ENCODE measurements around the gene FMO2. TPM values are rescaled to one million over a fixed set of nuclear protein-coding genes. Genes with fewer than 3 reads are reported as not detected.

Gene FMO2
- total and polyA plus RNA-seq, 2 experiments from 2014 or later: not detected

DNA sequence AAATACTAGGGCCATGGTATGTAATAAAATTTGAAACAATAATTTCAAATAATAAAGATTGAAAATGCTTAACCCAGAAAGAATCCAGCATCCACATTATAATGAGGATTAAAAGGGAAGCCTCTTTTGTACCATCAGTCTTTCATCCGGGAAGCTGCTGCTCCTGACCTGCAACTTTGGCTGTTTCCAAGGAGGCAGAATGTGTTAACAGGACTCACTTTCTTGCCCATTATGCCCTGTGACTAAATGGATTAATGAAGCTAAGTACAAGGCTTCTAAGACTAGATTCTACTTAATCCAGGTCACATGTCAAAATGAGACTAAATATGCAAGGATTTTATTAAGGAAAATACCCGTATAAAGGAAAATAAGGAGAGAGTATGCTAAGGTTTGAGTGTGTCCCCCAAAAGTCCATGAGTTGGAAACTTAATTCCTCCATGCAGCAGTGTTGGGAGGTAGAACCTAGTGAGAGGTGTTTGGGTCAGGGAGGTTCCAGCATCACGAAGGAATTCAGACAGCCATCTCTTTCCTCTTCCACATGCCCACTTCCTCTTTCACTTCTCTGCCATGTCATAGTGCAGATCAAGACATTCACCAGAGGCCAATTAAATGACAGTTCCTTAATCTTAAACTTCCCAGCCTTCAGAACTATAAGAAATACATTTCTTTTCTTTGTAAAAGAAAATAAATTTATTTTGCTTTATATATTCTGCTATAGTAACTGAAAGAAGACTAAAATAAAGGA, 27.7 kb downstream of the FMO2 start:
- Histone ChIP-seq H3K9me3 (ENCODE audit: low read depth) (no peaks in the 10 kb centered on the region), H3K36me3 (no peaks in the 10 kb centered on the region), H3K27ac (no peak overlapping the region), H3K27me3 (no peaks in the 10 kb centered on the region), H3K4me1 (ENCODE audit: low read depth) (no peaks in the 10 kb centered on the region), H3K4me3 (no peak overlapping the region)
- TF ChIP-seq, protein P1, sequence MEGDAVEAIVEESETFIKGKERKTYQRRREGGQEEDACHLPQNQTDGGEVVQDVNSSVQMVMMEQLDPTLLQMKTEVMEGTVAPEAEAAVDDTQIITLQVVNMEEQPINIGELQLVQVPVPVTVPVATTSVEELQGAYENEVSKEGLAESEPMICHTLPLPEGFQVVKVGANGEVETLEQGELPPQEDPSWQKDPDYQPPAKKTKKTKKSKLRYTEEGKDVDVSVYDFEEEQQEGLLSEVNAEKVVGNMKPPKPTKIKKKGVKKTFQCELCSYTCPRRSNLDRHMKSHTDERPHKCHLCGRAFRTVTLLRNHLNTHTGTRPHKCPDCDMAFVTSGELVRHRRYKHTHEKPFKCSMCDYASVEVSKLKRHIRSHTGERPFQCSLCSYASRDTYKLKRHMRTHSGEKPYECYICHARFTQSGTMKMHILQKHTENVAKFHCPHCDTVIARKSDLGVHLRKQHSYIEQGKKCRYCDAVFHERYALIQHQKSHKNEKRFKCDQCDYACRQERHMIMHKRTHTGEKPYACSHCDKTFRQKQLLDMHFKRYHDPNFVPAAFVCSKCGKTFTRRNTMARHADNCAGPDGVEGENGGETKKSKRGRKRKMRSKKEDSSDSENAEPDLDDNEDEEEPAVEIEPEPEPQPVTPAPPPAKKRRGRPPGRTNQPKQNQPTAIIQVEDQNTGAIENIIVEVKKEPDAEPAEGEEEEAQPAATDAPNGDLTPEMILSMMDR (IDR thresholded peaks at IDR 0.05; ENCODE audit: low read depth, low read length): no peak
- DNase-seq (ENCODE audit: low read depth in 1 of 2, low spot score in 1 of 2): no peak

DNA sequence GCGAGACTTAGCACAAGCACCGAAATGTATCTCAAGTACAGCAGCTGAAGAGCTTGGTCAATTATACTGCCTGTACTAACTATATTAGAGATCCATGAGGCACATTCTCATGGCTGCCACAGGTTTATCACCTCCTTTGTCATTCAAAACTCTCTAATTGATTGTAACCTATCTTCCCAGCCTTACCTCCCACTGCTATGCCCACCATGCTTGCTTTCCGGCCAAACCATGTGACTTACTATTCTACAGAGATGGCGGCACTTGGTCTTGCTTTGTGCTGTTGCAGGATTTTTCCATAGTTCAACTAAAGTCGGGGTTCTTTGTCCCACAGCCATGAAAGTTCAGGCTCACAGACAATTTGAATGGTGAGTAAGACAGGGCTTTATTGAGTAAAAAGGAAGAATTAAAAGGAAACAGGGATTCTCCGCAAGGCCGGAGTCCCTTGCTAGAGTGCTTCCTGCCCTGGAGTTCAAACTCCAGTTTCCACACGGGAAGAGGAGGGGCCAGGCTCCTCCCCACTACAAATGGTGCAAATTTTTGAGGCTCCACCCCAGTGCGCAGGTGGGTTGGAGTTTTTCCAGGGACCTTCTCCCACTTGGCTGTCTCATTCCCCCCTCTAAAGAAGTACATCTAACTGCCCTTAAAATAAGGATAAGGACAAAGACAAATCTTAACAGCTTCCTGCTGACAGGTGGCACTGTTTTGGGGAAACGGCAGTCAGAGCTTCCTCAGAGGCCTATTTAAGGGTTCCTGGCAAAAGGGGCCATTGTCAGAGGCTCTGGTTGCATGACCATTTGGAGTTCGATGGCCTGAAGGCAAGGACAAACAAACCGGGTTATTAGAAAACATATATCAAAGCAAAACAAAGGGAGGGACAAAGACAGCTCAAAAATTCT, 28.7 kb downstream of the FMO2 start:
- TF ChIP-seq, protein P1 (IDR thresholded peaks at IDR 0.05; ENCODE audit: low read depth, low read length): no peak
- no peak overlapping the region for H3K27ac ChIP-seq
- no peak for DNase-seq (ENCODE audit: low read depth in 1 of 2, low spot score in 1 of 2)

DNA sequence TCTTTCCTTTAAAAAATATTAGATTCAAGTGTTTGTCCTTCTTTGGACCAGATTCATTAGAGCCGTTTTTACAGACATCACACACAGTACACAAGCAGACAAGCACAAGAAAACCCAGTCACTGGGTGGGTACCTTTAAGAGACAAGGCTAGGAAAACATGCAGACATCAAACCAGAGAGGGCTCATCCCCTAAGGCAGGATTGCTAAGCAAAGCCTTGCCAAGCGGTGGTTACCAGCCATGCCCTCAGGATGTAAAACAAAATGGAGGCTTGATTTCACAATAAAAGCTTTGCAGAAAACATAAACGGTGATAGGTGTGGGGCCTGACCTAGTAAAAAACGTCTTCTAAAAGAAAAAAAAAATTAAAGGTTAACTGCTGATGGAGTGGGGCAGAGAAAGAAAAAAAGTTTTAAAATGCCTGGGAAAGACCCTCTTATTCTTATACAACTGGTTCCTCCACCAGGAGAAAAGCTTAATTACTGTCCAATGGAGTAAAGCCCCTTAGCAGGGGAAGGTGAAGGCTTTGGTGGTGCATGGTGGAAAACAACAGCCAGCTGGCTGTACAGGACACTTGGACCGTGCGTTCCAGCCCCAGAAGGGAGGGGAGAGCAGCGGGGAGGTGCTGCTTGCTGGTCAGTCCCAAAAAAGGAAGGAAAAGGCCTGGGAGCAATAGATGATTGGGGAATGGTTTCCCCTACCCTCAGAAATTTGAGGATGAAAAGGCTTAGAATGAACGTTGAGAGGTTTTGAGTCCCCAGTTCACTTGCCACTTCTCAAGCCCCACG, 32.8 kb downstream of the FMO2 start:
- Histone ChIP-seq H3K9me3 (ENCODE audit: low read depth) (no peaks in the 10 kb centered on the region), H3K27ac (no peak overlapping the region), H3K4me1 (ENCODE audit: low read depth) (peaks cover 21% of the 10 kb centered on the region), H3K27me3 (no peaks in the 10 kb centered on the region), H3K4me3 (no peak overlapping the region), H3K36me3 (no peaks in the 10 kb centered on the region)
- no peak for DNase-seq (ENCODE audit: low read depth in 1 of 2, low spot score in 1 of 2)
- TF ChIP-seq, protein P1 (IDR thresholded peaks at IDR 0.05; ENCODE audit: low read depth, low read length): no peak

More for the DNA sequence above, 28.7 kb downstream of the FMO2 start:
- Histone ChIP-seq H3K27me3 (no peaks in the 10 kb centered on the region), H3K4me1 (ENCODE audit: low read depth) (no peaks in the 10 kb centered on the region), H3K9me3 (ENCODE audit: low read depth) (no peaks in the 10 kb centered on the region), H3K4me3 (no peak overlapping the region), H3K36me3 (no peaks in the 10 kb centered on the region)

DNA sequence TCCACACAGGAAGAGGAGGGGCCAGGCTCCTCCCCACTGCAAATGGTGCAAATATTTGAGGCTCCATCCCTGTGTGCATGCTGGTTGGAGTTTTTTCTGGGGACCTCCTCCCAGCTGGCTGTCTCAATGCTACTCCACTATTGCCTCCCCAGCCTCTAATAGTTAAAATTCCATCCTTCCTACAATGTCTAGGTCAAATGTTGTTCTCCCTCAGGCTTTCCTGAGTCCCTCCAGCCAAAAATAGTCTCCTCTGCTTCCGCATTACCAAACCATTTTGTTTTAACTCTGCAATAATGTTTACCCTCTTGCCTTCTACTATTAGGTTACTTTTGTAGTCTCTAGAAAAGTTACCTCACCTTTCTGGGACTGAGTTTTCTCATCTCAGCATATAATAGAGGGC, 33.6 kb downstream of the FMO2 start:
- peak in 1 of 2 donors; percentile 27 for DNase-seq (ENCODE audit: low read depth in 1 of 2, low spot score in 1 of 2)
- Histone ChIP-seq H3K36me3 (no peaks in the 10 kb centered on the region), H3K4me3 (no peak overlapping the region), H3K9me3 (ENCODE audit: low read depth) (no peaks in the 10 kb centered on the region), H3K27me3 (no peaks in the 10 kb centered on the region), H3K4me1 (ENCODE audit: low read depth) (peaks cover 23% of the 10 kb centered on the region), H3K27ac (no peak overlapping the region)
- TF ChIP-seq, protein P1 (IDR thresholded peaks at IDR 0.05; ENCODE audit: low read depth, low read length): no peak

DNA sequence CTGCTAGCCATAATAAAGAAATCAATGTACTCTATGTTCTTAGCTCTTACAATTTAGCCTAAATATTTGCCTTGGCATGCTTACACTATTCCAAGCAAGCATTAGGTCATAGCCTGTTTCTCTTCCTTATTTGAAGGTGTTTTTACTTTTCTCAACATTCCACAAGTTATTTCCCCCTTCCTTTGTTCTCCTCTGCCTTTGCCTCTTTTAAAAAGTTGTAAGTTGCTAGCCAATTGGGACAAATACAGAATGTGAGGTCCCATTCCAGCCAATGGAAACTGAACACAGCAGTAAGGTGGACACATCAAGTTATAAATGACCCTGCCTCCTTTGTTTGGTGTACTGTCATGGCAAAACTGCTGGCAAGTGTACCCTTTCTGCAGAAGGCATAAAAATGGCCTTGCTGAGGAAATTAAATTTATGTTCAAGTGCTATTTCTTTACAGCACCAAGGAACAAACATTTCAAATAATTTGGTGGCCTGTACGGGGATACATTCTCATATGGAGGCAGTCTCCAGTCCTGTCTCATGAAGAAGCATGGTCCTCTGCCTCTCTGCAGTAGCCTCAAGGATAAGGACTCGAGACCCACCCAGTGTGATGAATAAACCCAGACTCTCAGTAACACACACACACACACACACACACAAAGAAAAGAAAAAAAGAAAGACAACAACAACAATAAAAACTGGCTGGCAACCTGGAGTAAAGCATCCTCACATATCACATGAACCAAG, 34.4 kb downstream of the FMO2 start:
- TF ChIP-seq, protein P1 (IDR thresholded peaks at IDR 0.05; ENCODE audit: low read depth, low read length): no peak
- Histone ChIP-seq H3K36me3 (no peaks in the 10 kb centered on the region), H3K9me3 (ENCODE audit: low read depth) (no peaks in the 10 kb centered on the region), H3K27me3 (no peaks in the 10 kb centered on the region), H3K4me1 (ENCODE audit: low read depth) (peaks cover 23% of the 10 kb centered on the region), H3K27ac (no peak overlapping the region), H3K4me3 (no peak overlapping the region)
- DNase-seq (ENCODE audit: low read depth in 1 of 2, low spot score in 1 of 2): peak in 1 of 2 donors; percentile 65
